GM12874 (cell line): ENCODE measurements around the gene TANGO6.

Experiments
- CTCF ChIP-seq: IDR thresholded peaks from 2 replicates; pipeline ENCODE4 v1.5.1; 2011; ENCODE audit warnings: low read depth, mild to moderate bottlenecking, control low read depth, low read length, moderate library complexity; ENCODE audit not compliant: insufficient read depth

TANGO6 gene

GRCh38 chr16:69037373-69038160 is 194.2 kb downstream of the TANGO6 start:
- no peak for TF ChIP-seq CTCF

- no peak for TF ChIP-seq CTCF
These were observed 196.1 kb downstream of the TANGO6 start for GRCh38 chr16:69039333-69039941.

- no peak for TF ChIP-seq CTCF
These were observed 197.0 kb downstream of the TANGO6 start for GRCh38 chr16:69040144-69040909.

- TF ChIP-seq CTCF, result no peak
These were observed 205.2 kb downstream of the TANGO6 start for GRCh38 chr16:69048328-69049120.

- no peak for TF ChIP-seq CTCF
These were observed 205.8 kb downstream of the TANGO6 start for GRCh38 chr16:69049146-69049545.

- no peak for TF ChIP-seq CTCF
These were observed 206.5 kb downstream of the TANGO6 start for GRCh38 chr16:69049603-69050375.
